Measurements from ENCODE around the gene KRTAP3-3.

- TF ChIP-seq POLR2AphosphoS5 (IDR thresholded peaks at IDR 0.05) = no peak
- no peak for TF ChIP-seq POLR2A (IDR thresholded peaks at IDR 0.05)
These were observed 13.8 kb downstream of the KRTAP3-3 start for GRCh38 chr17:40980117-40980516.

All from breast epithelium (tissue), 3 donors.